HK-2 (cell line): ENCODE results near the gene LRRC4.

ENCODE experiments used
- DNase-seq: peaks from one replicate; pipeline ENCODE4 v3.0.0-alpha.2; 2018; ENCODE audit not compliant: unreplicated experiment

Gene LRRC4

GRCh38 chr7:128031901-128032604, 816 bp upstream of the LRRC4 start:
- no peak for DNase-seq

GRCh38 chr7:128030263-128030653, 979 bp downstream of the LRRC4 start:
- no peak for DNase-seq

- DNase-seq: no peak
Measured at GRCh38 chr7:128029405-128029995, 1.7 kb downstream of the LRRC4 start.

GRCh38 chr7:128027485-128027980, 3.7 kb downstream of the LRRC4 start:
- no peak for DNase-seq

- no peak for DNase-seq
Measured at GRCh38 chr7:128026551-128026950, 4.7 kb downstream of the LRRC4 start.

GRCh38 chr7:128025819-128026218, 5.4 kb downstream of the LRRC4 start:
- DNase-seq: no peak

- DNase-seq: no peak
Measured at GRCh38 chr7:128025380-128025779, 5.9 kb downstream of the LRRC4 start.

- DNase-seq: no peak
Measured at GRCh38 chr7:128024151-128024550, 7.1 kb downstream of the LRRC4 start.

- DNase-seq: peak; percentile 33
Measured at GRCh38 chr7:128022631-128023532, 8.4 kb downstream of the LRRC4 start.

GRCh38 chr7:128021366-128021765, 9.9 kb downstream of the LRRC4 start:
- no peak for DNase-seq

GRCh38 chr7:128020159-128020558, 11.1 kb downstream of the LRRC4 start:
- no peak for DNase-seq

GRCh38 chr7:128019288-128019687, 11.9 kb downstream of the LRRC4 start:
- DNase-seq: no peak

- no peak for DNase-seq
Measured at GRCh38 chr7:128017862-128018845, 13.1 kb downstream of the LRRC4 start.

GRCh38 chr7:128017460-128017859, 13.8 kb downstream of the LRRC4 start:
- DNase-seq: no peak

GRCh38 chr7:128014811-128015210, 16.4 kb downstream of the LRRC4 start:
- no peak for DNase-seq

- DNase-seq: no peak
Measured at GRCh38 chr7:128011131-128011661, 20.0 kb downstream of the LRRC4 start.

- DNase-seq: no peak
Measured at GRCh38 chr7:128010391-128011127, 20.7 kb downstream of the LRRC4 start.

- no peak for DNase-seq
Measured at GRCh38 chr7:128008744-128009143, 22.5 kb downstream of the LRRC4 start.

- no peak for DNase-seq
Measured at GRCh38 chr7:128008141-128008540, 23.1 kb downstream of the LRRC4 start.

- DNase-seq: no peak
Measured at GRCh38 chr7:128007303-128007680, 23.9 kb downstream of the LRRC4 start.
